Stimulated activated CD8-positive, alpha-beta memory T cell treated with anti-CD3 and anti-CD28 coated beads, Interleukin-12 subunit alpha, Interleukin-12 subunit beta, amount 100 ng/mL, for 1 hour (primary cell): ENCODE results near the gene AFTPH.
A peak's percentile ranks its signal among the peaks of the same experiment; 100 is the strongest.

Experiments used
- DNase-seq: peaks from one replicate; pipeline ENCODE4 v3.0.0-alpha.2; 2020; ENCODE audit warnings: low read depth

The AFTPH gene, protein sequence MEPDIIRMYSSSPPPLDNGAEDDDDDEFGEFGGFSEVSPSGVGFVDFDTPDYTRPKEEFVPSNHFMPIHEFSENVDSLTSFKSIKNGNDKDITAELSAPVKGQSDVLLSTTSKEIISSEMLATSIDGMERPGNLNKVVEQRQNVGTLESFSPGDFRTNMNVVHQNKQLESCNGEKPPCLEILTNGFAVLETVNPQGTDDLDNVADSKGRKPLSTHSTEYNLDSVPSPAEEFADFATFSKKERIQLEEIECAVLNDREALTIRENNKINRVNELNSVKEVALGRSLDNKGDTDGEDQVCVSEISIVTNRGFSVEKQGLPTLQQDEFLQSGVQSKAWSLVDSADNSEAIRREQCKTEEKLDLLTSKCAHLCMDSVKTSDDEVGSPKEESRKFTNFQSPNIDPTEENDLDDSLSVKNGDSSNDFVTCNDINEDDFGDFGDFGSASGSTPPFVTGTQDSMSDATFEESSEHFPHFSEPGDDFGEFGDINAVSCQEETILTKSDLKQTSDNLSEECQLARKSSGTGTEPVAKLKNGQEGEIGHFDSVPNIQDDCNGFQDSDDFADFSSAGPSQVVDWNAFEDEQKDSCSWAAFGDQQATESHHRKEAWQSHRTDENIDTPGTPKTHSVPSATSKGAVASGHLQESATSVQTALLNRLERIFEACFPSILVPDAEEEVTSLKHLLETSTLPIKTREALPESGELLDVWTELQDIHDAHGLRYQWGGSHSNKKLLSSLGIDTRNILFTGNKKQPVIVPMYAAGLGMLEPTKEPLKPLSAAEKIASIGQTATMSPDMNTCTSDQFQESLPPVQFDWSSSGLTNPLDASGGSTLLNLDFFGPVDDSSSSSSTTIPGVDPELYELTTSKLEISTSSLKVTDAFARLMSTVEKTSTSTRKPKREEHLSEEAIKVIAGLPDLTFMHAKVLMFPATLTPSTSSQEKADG

DNA sequence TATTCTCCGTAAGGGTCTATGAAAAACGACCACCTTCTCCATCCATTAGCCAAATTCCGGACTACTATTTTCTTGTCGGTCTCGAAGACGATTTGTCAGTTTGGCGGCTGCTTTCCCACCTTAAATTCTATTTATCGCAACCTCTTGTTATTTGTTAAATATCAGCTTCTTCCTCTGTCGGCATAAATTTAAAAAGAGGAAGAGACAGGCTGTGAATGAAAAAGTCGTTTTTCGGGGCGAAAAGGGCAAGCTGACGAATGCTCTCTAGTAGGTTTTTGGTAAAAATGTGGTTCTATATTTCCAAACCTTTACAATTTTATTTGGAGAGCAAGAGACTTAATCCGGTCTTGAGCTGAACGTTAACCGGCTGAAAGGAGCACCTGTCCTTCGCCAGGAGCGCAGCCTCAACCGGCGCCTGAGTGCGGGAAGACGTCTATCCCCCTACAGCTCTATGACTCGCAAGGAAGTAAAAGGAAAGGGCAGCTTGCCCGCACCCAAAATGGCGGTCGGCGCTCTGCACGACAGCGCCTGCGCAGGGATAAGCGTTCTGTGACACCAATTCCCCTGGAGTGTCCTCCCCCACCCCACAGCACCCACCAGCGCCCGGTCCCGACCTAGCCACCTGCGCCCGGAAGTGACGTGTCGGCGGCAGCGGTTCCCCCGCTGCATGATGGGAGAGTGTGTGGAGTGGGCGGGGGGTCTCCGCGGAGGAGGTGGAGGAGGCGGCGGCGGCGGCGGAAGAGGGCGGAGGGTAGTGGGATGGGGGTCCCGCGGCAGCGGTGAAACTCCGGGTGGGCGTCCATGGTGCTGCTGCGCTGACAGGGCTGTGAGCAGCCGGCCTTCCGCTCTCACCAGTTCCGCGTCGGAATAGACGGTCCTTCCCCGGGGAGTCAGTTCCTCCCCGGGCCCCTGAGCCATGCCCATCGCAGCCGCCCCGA is at the start of gene AFTPH:
AFTPH (plus strand) TSS at position 663 of the 938 bp plus-strand sequence. CDS start 27,147 bp downstream, outside the sequence.
- peak; percentile 99 for DNase-seq

DNA sequence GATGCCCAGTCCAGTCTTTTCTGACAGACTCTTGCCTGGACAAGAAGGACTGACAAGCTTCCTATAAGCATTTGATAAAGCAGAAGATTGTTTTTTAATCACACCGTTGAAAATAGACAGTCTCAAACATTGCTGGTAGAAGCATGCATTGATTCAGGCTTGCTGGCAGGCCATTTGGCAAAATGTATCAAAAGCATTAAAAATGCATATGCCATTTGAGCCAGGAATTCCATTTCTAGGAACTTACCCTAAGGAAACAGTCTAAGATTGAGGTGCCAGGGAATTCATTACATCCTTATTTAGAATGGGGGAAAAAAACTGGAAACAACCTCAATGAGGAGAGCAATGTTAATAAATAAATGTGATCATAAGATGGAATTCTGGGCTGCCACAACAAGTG is 49.5 kb upstream of the AFTPH start:
- DNase-seq, result no peak

DNA sequence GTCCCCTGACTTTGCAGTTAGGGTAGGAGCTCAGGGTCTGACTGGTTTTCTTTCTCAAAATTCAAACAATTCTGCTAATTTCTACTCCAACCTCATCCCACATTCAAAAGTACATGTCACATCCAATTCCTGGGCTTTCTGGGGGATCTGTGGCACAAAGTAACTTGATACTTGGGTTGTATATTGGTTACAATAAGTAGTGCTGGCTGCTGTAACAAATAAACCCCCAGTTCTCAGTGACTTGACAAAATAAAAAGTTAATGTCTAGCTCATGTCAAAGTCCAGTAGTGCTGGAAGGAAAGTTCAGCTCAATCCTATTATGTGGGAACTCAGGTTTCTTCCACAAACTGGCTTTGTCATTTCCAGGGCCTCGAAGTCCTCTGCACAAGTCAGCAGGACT is 47.1 kb upstream of the AFTPH start:
- no peak for DNase-seq

DNA sequence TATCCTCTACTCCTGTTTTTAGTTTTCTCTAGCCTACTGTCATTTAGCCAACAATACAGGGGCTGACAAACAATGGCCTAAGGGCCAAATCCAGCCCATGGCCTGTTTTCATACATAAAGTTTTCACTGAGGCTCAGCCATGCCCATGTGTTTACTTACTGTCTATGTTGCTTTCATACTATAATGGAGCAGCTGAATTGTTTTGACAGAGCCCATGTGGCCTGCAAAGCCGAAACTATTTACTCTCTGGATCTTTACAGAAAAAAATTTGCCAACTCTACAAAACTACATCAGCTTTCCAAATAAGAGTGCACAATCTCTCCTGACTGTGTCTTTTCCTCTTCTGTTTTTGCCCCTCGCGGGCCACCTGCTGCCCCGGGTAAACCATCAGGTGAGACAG is 46.1 kb upstream of the AFTPH start:
- no peak for DNase-seq

DNA sequence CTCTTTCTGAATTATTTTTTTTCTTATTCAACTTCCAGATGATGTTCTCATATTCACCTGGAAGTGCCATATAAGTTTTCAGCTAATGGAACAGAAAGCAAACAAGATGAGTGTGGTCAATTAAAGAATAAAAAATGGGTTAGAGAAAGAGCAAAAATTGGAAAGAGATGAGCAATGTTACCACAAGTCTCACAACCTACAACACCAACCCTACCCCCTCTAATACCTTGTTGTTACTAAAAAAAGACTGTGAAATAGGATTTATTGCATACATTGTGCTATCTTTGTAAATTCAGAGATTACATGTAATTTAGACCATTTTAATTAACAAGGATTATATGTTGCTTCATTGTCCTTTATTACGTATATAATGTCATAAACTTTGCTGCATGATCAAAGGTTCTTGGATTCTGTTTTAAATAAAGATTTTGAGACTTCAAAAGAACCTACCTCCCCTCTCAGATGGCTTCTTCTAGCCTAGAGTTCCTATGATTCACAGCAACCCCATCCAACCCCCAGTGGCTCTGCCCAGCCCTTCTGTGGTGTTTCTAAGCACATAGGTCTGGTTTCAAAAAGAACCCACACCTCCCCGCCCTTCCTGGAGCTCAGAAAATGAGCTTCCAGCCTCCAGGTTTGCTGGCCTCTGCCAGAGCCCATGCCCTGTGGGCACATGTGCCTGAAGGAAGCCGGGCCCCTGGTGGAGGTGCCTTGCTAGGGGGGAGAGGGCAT is 45.5 kb upstream of the AFTPH start:
- no peak for DNase-seq

DNA sequence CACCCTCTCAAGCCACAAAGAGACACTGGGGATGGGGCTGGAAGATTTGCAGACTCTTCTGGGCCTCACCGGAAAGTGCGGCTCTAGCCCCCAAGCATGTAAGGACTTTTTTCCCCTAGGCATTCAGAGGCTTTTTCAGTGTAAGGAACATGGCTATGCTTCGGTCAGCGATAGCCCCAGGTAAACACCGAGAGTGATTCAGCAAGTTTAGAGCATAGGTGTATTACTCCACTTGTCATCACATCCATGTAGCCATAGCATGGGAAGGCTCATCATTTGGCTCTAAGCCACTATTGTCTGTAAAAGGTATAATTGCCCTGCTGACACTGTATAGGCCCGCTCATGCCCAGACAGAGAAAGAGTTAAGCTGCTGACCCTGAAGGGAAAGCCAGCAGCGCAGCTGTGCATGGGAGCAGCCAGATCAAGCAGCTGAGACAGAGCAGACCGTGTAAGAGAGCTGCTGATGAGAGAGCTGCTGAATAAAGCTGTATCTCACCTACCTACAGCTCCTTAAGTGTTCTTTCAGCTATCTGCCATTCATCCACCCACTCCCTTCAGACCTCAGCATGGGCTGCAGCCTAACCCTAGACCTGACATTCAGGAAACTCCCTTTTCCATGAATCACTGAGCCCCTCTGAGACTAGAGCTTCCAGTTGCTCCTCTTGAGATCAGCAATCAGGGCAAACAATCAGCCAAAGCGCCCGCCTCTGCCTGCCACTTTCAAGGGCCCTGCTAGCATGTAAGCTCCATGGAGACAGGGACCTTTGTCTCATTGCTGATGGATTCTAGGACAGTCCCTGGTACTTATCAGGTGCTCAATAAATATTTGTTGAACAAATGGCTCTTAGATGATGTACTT is 44.6 kb upstream of the AFTPH start:
- no peak for DNase-seq

DNA sequence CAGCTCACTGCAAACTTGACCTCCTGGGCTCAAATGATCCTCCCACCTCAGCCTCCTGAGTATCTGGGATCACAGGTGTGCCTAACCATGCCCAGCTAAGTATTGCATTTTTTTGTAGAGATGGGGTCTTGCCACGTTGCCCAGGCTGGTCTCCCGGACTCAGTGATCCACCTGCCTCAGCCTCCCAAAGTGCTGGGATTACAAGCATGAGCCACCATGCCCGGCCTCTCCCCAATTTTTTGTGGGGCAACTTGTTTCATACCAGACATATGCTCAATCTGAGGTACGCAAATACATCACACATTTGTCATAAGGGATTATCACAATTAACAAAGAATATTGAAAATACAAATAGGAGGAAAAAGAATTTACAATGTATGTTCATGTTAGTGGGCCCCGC is 42.5 kb upstream of the AFTPH start:
- no peak for DNase-seq

DNA sequence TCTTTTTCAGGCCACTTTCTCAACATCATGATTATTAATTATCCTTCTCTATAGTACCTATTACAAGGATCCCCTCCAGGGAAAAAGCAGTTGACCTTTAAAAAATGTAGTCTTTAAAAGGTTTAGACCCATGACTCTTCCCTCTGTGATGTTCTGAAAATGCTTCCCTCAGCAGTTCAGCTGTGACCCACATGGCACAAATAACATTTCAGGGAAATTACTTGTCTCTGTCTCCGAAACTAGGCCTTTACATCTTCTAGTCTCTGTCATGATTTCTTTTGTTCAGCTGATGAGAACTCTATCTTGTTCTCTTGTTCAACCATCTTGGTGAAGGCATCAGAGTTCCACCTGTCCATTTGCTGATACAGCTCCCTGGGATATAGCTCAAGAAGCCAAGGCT is 41.9 kb upstream of the AFTPH start:
- DNase-seq, result no peak

DNA sequence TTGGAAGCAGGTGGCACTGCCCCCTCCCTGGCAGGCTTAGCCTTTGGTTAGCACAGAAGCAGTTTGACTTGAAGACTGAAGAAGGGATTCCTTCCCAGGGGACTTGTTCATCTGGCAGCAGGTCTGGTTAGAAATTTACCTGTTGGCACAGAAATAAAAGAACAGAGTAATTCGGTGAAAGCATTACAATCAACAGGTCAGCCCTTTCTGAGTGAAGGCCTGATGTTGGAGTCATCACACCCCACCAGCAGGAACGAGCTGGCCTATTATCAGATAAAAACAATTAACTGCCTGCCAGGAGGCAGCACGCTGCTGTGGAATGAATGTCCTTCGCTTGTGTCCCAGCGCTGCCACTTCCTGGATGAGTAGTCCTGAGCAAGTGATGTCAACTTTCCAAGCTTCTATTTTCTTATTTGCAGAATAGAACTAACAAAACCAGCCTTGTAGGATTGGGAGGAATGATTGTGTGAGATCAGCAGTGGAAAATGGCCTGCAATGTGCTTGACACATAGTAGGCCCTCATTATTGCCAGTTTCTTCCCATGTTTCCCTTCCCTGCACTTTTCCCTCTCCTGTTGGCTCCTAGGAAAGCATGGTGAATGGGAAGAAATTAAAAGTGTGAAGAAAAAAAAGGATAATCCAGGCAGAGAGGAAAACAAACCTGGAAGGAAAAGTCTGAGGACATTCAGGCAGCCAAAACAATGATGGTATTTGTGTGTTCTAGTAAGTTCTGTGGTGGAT is 41.2 kb upstream of the AFTPH start:
- no peak for DNase-seq

DNA sequence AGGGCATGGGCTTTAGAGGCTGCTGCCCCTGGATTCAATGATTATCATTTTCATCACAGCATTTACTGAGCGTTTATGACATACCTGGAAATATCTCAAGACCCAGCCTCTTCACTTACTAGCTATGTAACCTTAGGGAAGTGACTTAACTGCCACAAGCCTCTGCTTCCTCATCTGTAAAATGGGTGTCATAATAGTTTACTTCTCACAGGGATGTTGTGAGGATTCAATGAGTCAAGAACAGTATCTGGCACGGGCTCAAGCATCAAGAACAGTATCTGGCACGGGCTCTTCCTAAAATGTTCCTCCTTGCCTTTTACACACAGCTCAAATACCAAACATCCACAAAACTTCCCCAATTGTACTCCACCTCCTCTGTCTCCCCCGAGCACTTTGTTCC is 38.8 kb upstream of the AFTPH start:
- DNase-seq, result no peak

DNA sequence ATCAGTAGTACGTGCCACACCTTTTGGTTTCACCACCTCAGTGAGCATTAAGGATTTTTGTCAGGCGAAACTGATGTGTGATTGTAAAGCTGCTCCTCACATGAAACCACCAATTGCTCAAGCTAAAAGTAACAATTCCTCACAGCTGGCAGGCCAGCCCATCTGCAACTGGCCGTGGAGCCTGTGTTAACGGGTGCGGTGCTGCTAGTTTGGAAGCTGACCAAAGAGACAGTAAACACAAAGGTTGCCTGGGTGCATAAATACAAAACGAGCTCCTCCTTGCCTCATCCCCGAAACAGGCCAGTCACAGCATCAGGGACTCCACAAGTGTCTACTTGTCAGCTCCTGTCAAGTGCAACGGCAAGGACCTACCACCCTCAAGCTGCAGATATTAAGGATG is 38.2 kb upstream of the AFTPH start:
- DNase-seq, result no peak

DNA sequence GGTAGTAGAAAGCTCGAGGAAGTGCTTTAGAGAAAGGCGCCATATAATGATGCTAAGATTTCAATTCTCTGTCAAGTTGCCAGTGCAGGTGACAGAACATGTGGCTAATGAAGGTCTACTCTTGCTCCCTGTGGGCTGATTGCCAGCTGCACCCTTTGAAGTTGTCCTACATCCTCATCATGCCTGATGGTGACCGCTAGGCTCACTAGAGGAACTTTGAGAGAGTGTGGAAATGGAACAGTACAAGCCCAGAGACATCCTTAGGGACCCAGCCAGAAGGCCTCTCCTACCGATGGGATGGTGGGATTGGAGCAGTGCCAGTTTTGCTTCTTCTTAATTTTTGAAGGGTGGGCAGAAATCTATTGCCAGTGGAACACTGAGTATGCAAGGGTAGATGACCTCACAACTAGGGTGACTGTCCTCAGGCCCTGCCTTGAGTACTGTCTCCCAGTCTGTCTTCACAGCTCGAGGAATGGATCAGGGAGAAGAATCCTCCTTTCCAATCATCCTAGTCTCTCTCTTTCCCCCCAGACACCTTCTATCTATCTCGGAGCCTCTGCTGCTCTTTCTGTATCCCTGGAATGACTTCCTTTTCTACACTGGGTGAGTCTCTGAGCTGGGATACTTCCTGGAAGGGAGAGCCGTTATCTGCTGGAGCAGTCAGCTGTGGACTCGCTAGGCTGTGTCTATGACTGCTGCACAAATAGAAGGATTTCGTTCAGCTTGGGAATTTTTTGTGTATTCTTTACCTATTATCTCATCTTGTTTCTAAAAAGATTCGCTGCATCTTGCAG is 36.7 kb upstream of the AFTPH start:
- no peak for DNase-seq

DNA sequence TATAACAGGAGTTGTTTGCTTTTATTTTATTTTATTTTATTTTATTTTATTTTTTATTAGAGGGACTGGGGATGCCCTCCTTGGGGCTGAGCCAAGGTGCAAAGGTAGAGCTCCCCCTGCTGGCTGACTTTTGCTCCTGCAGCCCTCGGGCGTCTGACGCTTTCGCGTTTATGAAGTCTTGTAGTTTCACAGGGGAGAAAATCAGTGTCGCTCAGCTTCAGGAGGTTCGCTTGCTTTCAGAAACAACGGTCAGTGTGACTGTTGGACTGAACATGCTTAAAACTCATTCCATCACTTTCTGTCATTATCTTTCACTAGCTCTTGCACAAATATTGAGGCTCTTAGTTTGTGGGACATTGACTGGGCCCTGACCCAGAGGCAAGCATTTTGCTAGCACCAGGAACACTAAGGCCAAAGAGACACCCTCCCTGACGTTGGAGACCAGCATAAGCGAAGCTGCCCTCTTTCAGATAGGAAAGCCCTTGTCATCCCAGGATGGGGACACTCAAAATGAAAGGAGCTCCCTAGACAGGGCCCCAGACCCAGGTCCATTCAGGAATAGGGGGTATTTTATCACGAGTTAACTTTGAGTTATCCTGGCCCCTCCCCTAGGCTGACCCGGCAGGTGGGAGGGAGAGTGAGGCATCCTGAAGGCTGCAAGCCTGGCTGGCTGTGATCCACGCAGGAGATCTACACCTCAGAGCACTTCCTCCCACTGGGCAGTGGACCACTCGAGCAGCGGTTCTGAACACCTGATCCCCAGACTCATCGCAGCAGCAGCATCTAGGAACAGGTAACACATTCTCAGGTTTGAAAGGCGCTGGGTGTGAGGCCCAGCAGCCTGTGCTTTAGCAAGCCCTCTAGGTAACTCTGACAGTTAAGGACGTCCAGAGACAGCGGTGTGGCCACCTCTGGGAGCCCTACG is 35.8 kb upstream of the AFTPH start:
- DNase-seq, result peak; percentile 71

DNA sequence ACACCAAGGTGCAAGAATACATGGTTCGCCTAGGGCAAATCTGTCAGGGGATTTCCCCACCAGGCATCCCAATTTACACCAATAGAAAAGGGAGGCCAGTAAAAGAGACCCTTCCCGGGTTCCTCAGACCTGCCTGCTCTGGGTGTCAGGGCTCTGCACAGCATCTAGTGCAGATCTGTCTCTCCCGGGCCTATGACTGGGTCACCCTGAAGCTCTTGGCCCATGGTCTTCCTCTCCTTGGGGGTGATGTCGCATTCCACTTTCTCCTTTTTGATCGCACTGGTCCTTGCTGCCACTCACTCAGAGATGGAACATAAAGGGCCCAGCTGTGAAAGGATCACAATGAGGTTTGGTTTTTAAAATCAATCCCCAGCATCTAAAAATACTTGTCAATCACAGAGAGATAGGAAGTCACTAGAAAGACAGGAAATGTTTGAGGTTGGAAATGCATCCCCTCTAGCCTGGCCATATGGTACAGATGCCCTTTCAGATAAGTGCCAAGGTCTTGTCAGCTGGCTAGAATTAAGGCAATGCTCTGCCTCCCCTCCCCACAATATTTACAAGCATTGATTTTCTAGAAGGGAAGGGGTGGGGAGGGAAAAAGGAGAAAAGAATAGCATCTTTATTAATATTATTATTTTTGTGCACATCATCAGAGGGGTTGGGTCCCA is 34.9 kb upstream of the AFTPH start:
- no peak for DNase-seq

DNA sequence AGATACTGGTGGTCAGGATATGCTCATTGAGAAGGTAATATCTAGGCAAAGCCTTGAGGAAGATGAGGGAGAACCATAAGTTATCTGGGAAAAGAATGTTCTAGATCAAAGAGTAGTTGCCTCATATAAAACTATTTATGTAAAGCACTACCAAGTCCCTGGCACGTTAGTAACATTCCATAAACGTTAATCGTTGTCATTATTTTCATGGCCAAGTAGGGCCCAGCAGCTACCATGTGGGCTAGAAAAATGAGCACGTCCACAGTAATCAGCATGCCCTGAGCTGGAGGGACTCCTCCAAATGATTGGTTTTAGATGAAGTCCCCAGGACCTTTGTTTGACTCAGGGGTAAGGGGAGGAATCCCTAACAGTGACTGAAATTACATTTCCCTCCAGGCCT is 32.7 kb upstream of the AFTPH start:
- no peak for DNase-seq

DNA sequence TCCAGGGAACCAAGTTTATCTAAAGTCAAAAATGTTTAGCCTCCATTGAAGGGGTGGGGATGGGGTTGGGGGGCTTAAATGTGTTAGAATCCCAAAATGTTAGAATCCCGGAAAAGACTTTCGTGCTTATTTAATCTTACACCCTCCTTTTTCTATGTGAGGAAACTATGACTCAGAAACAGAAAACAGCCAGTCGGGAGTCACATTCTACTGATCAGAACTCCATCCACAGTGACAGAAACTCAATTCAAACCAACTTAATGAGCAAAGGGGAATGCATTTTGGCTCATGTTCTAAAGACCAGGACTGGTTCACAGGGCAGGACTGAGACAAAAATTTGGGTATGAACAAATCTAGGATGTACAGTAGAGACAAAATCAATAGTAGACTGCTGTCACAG is 31.9 kb upstream of the AFTPH start:
- DNase-seq, result no peak

DNA sequence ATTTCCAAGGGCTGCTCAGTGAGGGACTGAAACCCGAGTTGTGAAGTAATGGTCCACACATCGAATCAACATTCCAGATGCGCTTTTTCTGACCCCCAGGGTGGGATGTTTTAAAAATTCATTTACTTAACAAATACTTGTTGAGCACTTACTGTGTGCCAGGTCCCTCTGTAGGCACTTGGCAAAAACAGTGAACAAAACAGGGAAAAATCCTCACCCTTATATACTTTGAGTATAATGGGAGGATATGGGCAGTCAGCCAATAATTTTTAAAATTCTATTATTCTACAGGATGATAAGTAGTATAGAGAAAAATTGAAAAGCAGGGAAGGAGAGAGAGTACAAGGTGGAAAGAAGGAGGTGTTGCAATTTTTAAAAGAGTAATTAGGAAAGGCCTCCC is 31.3 kb upstream of the AFTPH start:
- DNase-seq, result no peak
